DOHH2 (cell line): ENCODE data around the gene CHCHD4.

Source experiments
- H3F3A ChIP-seq: fragments of 200-600 bp; sonication (generic), shearing (Covaris generic); 2 replicates; pipeline ENCODE4 v1.6.0; 2016; ENCODE audit warnings: antibody characterized with exemption, mild to moderate bottlenecking; ENCODE audit not compliant: control insufficient read depth, insufficient read depth
- H3K27ac ChIP-seq: fragments of 200-600 bp; sonication (generic); 2 replicates; pipeline ENCODE4 v1.5.1; 2014; ENCODE audit warnings: low read depth, mild to moderate bottlenecking, low read length, moderate library complexity
- H3K27me3 ChIP-seq: fragments of 200-600 bp; sonication (generic); 2 replicates; pipeline ENCODE4 v1.6.1; 2014; ENCODE audit warnings: mild to moderate bottlenecking, low read length, mixed read lengths; ENCODE audit not compliant: control insufficient read depth
- H3K36me3 ChIP-seq: fragments of 200-600 bp; sonication (generic); 2 replicates; pipeline ENCODE4 v1.6.1; 2014; ENCODE audit warnings: mild to moderate bottlenecking, low read length, moderate library complexity, mixed read lengths; ENCODE audit not compliant: control insufficient read depth
- H3K4me1 ChIP-seq: fragments of 200-600 bp; sonication (generic); 2 replicates; pipeline ENCODE4 v1.6.1; 2014; ENCODE audit warnings: mild to moderate bottlenecking, low read length, mixed read lengths; ENCODE audit not compliant: control insufficient read depth
- H3K4me2 ChIP-seq: fragments of 200-600 bp; sonication (generic); 2 replicates; pipeline ENCODE4 v1.6.0; 2014; ENCODE audit warnings: mild to moderate bottlenecking, low read length, moderate library complexity
- H3K4me3 ChIP-seq: fragments of 200-600 bp; sonication (generic); 2 replicates; pipeline ENCODE4 v1.5.1; 2014; ENCODE audit warnings: mild to moderate bottlenecking, low read length, mixed read lengths
- H3K79me2 ChIP-seq: fragments of 200-600 bp; sonication (generic); 2 replicates; pipeline ENCODE4 v1.6.1; 2014; ENCODE audit warnings: mild to moderate bottlenecking, low read length, mixed read lengths; ENCODE audit not compliant: control insufficient read depth
- H3K9me2 ChIP-seq: fragments of 200-600 bp; sonication (generic); replicated peaks from 2 replicates; pipeline ENCODE4 v1.6.1; 2014; ENCODE audit warnings: mild to moderate bottlenecking, low read length, mixed read lengths; ENCODE audit not compliant: control insufficient read depth
- H3K9me3 ChIP-seq: fragments of 200-600 bp; sonication (generic); 2 replicates; pipeline ENCODE4 v1.6.1; 2014; ENCODE audit warnings: antibody characterized with exemption, low read length, mixed read lengths; ENCODE audit not compliant: control insufficient read depth, insufficient read depth
- H4K20me1 ChIP-seq: fragments of 200-600 bp; sonication (generic); 2 replicates; pipeline ENCODE4 v1.6.0; 2014; ENCODE audit warnings: low read depth, mild to moderate bottlenecking, antibody characterized with exemption, low read length, moderate library complexity; ENCODE audit not compliant: control insufficient read depth, insufficient read depth
- EZH2phosphoT487 ChIP-seq: fragments of 200-600 bp; sonication (generic); IDR thresholded peaks from 2 replicates; pipeline ENCODE4 v1.6.1; 2017; ENCODE audit warnings: borderline replicate concordance, mild to moderate bottlenecking, antibody characterized with exemption, low read length, moderate library complexity, mixed read lengths
- TF ChIP-seq, protein P1 (sequence below): fragments of 200-600 bp; sonication (generic); IDR thresholded peaks from one replicate; pipeline ENCODE4 v1.5.1; 2014; ENCODE audit warnings: antibody characterized with exemption, mild to moderate bottlenecking, low read depth, low read length; ENCODE audit not compliant: poor library complexity, severe bottlenecking

The CHCHD4 gene

DNA sequence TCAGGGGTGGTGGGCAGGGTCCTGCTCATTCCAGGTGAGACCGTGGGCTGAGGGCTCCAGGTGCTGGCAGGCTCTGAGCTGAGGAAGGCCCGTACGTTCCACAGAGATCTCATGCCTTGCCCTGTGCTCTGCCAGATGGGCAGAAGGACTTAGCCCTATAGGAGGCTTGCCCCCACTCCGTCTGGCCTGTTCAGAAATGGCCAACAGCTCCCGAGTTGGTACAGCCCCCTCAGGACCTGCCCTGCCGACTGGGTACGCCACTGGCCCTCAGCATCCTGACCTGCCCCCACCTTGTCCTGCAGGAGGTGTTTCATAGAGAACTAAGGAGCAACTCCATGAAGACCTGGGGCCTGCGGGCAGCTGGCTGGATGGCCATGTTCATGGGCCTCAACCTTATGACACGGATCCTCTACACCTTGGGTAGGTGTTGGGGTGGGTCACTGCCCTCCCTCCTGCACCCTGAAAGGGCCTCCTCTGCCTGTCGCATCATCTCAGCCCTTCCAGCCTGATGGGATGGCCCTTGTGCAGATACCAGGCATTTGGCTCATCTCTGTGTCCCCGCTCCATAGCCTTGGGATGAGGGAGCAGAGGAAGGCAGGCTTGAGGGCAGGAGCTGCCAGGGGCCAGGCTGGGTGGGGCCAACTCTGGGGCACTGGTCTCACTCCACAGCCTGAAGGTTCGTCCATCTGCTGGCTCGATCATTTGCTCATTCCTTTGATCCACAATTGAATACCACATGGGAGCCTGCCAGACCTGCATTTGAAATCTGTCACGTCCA lies 14.4 kb upstream of the CHCHD4 start:
- Histone ChIP-seq H3F3A (peaks cover 13% of the 10 kb centered on the region), H3K36me3 (peaks cover 13% of the 10 kb centered on the region), H3K27ac (no peak overlapping the region), H3K4me2 (no peak overlapping the region), H3K9me3 (no peaks in the 10 kb centered on the region), H3K79me2 (no peaks in the 10 kb centered on the region), H3K27me3 (no peaks in the 10 kb centered on the region), H3K9me2 (no peaks in the 10 kb centered on the region), H3K4me3 (no peak overlapping the region), H4K20me1 (no peaks in the 10 kb centered on the region), H3K4me1 (no peaks in the 10 kb centered on the region)
- TF ChIP-seq, protein P1, sequence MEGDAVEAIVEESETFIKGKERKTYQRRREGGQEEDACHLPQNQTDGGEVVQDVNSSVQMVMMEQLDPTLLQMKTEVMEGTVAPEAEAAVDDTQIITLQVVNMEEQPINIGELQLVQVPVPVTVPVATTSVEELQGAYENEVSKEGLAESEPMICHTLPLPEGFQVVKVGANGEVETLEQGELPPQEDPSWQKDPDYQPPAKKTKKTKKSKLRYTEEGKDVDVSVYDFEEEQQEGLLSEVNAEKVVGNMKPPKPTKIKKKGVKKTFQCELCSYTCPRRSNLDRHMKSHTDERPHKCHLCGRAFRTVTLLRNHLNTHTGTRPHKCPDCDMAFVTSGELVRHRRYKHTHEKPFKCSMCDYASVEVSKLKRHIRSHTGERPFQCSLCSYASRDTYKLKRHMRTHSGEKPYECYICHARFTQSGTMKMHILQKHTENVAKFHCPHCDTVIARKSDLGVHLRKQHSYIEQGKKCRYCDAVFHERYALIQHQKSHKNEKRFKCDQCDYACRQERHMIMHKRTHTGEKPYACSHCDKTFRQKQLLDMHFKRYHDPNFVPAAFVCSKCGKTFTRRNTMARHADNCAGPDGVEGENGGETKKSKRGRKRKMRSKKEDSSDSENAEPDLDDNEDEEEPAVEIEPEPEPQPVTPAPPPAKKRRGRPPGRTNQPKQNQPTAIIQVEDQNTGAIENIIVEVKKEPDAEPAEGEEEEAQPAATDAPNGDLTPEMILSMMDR = no peak
- no peak for TF ChIP-seq EZH2phosphoT487

DNA sequence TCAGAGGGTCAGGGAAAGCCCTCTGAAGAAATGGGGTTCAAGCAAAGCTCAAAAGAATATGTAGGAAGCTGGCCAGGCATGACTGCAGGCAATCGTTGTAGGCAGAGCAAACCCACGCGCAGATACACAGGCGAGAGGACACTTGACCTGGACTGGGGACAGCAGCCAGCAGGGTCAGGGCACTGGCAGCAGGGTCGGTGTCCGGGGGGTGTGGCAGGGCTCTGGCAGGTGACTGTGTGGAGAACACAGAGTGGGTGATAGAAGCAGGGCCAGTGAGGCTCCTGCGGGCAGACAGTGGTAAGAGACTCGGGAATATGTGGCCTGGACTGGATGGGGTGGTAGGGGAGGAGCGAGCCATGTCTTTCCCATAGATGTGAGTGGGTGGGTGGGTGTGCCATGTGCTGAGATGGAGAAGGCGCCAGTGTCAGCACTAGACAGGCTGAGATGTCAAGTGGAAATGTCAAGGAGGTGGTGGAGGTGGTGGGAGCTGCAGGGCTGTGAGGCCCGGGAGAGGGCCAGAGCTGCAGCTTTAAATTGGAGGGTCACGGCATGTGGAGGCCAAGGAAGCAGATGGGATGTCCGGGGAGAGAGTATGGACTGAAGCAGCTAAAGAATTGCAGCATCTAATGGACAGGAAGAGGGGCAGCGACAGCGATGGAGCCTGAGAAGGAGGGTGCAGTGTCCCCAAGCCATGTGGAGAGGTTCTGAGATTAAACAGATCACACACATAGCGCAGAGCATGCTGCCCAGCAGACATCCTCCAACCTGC lies 13.6 kb upstream of the CHCHD4 start:
- no peaks in the 10 kb centered on the region for H3K9me3 ChIP-seq
- H3K36me3 ChIP-seq = peaks cover 17% of the 10 kb centered on the region
- H3K4me2 ChIP-seq = no peak overlapping the region
- H4K20me1 ChIP-seq = no peaks in the 10 kb centered on the region
- peaks cover 11% of the 10 kb centered on the region for H3F3A ChIP-seq
- no peak overlapping the region for H3K27ac ChIP-seq
- H3K27me3 ChIP-seq = no peaks in the 10 kb centered on the region
- H3K79me2 ChIP-seq = no peaks in the 10 kb centered on the region
- no peaks in the 10 kb centered on the region for H3K9me2 ChIP-seq
- H3K4me3 ChIP-seq = no peak overlapping the region
- no peaks in the 10 kb centered on the region for H3K4me1 ChIP-seq
- no peak for TF ChIP-seq EZH2phosphoT487
- TF ChIP-seq, protein P1 = no peak

DNA sequence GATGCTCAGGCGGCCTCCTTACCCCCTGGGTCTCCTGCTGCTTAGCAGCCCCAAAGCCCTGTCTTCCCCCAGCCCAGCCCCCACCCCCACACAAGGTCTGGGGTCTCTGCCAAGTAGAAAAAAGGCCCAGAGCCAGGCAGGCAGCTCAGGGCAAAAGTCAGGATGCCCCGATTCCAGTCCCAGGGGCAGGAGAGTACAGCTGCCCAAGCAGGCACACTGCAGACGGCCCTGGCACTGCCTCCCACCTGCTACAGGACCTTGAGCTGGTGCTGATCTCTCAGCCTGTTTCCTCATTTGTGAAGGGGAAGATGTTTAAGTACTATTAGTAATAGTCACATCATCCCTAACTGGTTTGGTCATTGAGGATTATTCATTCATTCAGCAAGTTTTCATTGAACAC lies 12.8 kb upstream of the CHCHD4 start:
- Histone ChIP-seq H3K27ac (no peak overlapping the region), H4K20me1 (no peaks in the 10 kb centered on the region), H3K27me3 (no peaks in the 10 kb centered on the region), H3K9me2 (no peaks in the 10 kb centered on the region), H3K4me2 (no peak overlapping the region), H3K36me3 (peaks cover 26% of the 10 kb centered on the region), H3F3A (0 out of 2 replicates have a peak, but pooled peaks cover 3% of the 10 kb centered on the region), H3K9me3 (no peaks in the 10 kb centered on the region), H3K4me1 (no peaks in the 10 kb centered on the region), H3K4me3 (no peak overlapping the region), H3K79me2 (no peaks in the 10 kb centered on the region)
- TF ChIP-seq, protein P1 = no peak
- TF ChIP-seq EZH2phosphoT487 = no peak
